KG1 (cell line): ENCODE measurements around the gene TFE3.

ENCODE experiments used
- DNase-seq: peaks from one replicate; lab custom pipeline; 2025; lab: John Stamatoyannopoulos, UW

TFE3 gene

GRCh38 chrX:49061490-49061889 is 18.3 kb upstream of the TFE3 start:
- no peak for DNase-seq

GRCh38 chrX:49060914-49061313 is 17.8 kb upstream of the TFE3 start:
- DNase-seq, result no peak

DNA sequence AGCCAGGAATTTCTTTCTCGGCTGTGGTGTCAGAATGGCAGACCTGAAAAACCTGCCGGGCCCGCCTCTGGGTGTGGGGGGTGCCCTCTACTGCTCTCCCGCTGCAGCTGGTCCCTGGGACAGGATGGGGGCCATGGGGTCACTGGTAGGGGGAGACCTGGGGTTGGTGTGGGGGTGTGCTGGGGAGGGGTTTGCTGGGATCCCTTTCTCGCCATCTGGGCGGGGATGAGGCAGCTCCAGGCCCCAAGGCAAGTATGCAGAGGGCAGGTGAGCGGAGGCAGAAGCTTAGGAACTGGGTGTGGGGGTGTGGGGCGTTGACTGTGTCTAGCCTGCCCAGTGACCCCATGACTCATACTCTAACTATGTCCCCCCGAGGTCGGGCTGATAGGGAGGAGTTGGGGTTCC is 16.5 kb upstream of the TFE3 start:
- no peak for DNase-seq

- DNase-seq, result no peak
Observed at GRCh38 chrX:49059201-49059600, 16.0 kb upstream of the TFE3 start.

GRCh38 chrX:49058794-49059193 is 15.6 kb upstream of the TFE3 start, which contains the start of gene CCDC120:
CCDC120 (plus strand) TSS chrX:49058999; CDS start chrX:49062042, 3,043 bp downstream.
- no peak for DNase-seq

GRCh38 chrX:49054073-49054762 is 11.1 kb upstream of the TFE3 start:
- DNase-seq, result no peak

DNA sequence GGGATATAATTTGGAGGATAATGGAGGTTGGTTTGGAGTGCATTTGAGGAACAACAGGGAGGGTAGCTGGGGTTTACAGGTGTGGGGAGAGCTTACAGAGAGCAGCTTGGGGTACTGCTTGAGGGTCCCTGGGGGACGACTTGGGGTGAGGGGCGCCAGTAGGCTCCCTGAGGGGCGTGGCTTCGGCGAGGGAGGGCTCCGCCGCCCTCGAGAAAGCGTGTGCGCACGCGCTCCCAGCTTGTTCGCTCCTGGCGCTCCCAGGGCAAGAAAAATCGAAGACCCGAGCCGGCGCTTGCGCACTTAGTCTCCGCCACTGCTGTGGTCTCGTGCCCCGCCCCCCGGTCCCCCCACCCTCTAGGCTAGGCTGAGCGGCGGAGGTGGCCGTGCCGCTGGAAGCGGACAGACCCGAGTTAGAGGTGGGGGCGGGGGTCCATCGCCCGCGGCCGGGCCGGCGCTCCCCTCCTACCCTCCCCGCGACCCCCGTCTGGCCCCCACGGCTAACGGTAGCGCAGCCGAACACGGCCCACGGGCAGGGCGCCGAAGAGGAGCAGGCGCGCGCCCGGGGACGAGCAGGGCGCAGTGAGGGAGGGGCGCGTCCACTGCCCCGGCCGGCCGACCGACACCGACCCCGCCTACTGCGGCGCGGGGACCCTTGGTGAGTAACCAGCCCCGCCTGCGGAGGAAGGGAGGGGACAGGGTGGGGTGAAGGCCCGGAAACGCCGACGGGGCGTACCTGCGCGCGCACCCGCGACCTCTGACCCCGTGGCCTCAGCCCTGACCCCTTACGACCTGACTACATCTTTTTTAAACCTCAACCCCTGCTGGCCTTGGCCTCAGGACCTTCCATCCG is 10.3 kb upstream of the TFE3 start:
- peak; percentile 31 for DNase-seq

DNA sequence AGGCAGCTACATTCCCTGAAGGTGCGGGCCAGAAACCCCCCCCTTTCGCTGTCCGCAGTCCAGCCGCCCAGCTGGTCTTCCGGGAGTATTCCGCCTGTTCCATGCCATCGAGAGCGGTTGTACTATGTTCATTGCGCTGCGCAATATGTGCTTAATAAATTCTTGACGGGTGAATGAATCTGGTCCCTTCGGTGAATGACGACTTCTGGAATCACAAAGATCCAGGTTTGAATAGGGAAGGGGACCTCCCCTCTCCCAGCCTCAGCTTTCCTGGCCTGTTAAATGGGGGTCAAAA is 777 bp upstream of the TFE3 start:
- DNase-seq, result no peak

GRCh38 chrX:49042581-49043219 is 457 bp downstream of the TFE3 start:
- no peak for DNase-seq

DNA sequence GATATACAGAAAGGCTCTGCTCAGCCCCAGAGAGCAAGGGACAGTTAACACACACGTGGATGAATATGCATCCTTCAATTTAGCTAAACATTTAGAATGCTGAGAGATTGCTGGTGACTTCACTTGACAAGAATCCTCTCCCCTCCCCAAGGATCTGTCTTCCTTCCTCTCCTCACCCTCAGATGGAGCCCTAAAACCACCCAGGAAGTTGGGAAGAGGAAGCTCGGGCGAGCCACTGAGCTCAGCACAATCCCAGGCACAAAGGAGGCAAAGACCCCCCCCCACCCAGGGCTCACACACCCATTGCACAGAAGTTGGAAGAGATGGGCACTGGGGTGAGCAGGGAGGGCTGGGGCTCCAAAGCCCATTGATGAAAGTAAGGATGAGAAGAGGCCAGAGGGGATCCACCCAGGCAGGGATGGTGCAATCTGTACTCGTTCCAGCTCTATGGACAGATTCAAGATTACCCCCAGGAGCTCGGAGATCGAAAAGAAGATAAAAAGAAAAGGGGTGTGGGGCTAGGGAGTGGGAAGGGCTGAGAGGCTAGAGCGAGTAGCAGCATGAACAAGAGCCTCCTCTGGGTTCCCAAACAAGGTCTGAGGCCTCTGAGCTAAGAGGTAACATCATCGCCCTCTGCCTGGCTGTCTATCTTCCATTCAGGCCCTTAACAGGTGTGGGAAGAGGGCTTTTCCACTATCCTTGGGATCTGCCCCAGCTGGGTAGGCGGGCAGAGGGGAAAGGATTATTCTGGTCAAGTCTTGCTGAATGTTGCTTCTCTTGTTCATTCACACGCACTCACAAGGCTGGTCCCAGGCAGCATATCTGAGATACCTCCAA is 1.2 kb downstream of the TFE3 start:
- DNase-seq, result no peak

- DNase-seq, result no peak
Observed at GRCh38 chrX:49040376-49040955, 2.7 kb downstream of the TFE3 start.

- peak; percentile 47 for DNase-seq
Observed at GRCh38 chrX:49039598-49040375, 3.4 kb downstream of the TFE3 start.

DNA sequence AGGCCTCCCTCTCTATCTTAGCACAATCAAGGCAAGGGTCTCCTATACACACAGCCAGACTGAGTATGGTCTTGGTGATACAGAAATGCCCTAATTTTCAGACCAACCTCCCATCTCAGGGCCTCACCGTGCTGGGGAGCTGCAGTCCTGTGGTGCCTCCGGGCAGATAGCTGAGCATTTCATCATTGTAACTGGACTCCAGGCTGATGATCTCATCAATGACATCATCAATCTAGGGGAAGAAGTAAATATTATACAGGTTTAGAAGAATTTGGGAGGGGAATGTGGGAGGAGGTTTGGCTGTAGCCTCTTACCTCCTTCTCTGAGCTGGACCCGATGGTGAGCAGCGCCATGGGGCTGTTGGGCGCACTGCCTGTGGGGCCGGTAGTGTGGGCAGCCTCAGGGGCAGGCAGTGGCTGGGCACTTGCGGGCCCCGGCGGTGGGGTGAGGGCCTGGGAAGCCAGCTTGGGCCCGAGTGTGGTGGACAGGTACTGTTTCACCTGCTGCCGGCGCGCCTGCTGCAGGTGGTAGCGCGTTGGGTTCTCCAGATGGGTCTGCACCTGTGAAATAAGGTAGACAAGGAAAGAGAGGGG is 5.2 kb downstream of the TFE3 start:
- DNase-seq, result no peak

- DNase-seq, result no peak
Observed at GRCh38 chrX:49030283-49030682, 12.9 kb downstream of the TFE3 start.

DNA sequence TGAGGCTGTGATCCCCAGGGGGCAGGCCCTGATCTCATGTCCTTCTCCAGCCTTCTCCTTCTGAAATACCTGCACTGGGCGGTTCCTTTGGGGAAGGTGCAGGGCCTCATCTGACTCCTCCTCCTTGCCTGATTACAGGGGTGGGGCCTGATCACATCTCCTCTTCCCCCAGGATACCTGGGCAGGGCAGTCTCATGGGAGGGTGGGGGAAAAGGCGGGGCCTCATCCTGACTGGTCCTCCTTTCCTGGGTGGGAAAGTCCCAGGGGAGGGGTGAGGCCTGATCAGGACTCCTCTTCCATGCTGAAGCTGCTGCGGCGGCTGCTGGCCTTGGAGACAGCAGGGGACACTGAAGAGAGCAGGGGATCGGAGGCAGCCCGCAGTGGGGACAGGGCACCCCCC is 13.3 kb downstream of the TFE3 start:
- DNase-seq, result no peak

DNA sequence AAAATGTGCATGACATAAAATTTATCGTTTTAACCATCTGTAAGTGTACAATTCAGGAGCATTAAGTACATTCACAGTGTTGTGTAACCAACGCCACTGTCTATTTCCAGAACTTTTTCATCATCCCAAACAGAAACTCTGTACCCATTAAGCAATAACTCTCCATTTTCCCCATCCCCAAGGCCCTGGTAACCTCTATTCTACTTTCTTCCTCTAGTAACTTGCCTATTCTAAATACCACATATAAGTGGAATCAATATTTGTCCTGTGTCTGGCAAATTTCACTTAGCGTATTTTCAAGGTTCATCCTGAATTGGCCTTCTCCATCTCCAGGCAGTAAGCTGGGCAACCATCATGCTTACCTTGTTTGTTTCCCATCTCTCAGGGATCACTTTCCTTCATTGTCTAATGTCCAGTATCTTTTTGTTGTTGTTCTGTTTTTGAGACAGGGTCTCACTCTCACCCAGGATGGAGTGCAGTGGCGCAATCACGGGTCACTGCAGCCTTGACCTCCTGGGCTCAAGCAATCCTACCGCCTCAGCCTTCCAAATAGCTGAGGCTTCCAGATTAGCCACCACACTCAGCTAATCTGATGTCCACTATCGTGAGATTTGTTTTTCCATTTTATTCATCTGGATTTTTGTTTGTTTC is 23.4 kb downstream of the TFE3 start:
- DNase-seq, result no peak

GRCh38 chrX:49019050-49019449 is 24.1 kb downstream of the TFE3 start:
- no peak for DNase-seq

DNA sequence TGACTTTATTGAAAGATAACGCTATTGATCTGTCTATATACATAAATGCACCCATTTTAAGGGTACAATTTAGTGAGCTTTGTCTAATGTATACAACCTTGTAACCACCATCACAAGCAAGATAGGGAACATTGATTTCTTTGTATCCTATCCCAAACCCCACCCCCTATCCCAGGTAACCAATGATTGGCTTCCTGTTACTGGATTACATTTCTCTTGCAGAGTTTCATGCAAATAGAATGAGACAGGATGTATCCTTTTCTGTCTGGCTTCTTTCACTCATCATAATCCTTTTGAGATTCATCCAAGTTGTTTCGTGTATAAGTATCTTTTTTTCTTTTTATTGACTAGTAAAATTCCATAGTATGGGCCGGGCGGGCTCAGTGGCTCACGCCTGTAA is 39.5 kb downstream of the TFE3 start:
- DNase-seq, result no peak

DNA sequence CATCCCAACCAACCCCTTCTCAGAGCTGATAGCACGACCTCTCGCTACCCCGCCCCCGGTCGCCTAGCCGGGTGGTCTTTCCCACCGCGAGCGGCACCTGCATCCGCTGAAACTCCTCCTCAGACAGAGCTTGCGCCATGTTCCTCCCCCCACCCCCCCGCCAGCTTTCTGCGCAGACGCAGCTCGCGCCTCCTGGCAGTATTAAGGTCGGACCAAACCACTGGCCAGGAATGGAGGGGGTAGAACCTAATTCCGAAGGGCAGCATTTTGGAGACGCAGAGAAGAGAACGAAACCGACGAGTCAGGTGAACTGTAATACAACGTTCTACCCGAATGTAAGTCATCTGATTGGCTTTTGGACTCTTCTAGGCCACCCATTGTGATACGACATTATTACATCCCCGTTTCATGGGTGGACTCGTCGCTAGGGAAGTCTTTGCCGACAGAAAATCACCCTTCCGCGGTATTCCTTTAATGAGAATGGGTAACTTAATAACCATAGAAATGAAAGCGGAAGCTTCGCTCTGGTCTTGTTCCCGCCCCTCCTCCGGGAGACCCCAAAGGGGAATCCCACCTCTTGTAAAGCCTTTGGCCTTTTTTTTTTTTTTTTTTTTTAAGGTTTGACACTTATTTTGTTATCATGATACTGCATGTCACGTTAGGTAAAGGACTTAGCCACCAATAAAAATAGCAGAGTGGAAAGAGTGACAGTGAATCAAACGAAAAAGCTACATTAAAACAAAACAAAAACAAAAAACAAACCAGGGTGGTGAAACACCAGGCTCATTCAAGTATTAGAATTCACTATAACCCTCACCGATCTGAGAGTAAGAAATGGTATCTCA is 40.8 kb downstream of the TFE3 start, which contains the start of gene GRIPAP1:
GRIPAP1 (minus strand) TSS at position 174 of the 845 bp plus-strand sequence; CDS start at position 139, 35 bp downstream.
- peak; percentile 53 for DNase-seq
